AG10803 (cell line): ENCODE data around the gene LDLRAD4.

ENCODE experiments used
- DNase-seq: peaks from one replicate; pipeline ENCODE4 v3.0.0; 2010; ENCODE audit warnings: low read depth
- H3K4me3 ChIP-seq: 2 replicates; pipeline ENCODE4 v1.5.1; 2011; ENCODE audit warnings: mild to moderate bottlenecking, low read length, control low read depth
- TF ChIP-seq, protein P1 (sequence below): conservative IDR thresholded peaks from 2 replicates; pipeline ENCODE4 v1.5.1; 2011; ENCODE audit warnings: mild to moderate bottlenecking, low read length, control low read depth, inconsistent platforms

The LDLRAD4 gene

DNA sequence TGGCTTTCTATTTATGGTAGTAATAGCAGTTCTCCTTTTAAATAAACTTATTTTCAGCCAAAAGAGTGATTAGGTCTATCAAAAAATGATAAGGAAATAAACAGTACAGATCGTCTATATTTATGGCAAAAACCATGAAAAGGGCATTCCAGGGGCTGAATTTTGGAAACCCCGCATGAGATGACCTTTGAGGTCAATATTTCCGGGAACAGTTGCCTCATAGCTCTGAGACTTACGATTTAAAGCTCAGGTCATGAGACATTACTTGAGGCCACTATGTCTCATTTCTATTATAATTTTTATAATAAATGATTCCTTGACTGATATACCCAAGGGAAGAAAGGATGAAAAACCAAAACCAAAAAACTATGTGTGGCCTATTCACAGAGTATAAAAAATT lies 101.1 kb downstream of the LDLRAD4 start:
- TF ChIP-seq, protein P1, sequence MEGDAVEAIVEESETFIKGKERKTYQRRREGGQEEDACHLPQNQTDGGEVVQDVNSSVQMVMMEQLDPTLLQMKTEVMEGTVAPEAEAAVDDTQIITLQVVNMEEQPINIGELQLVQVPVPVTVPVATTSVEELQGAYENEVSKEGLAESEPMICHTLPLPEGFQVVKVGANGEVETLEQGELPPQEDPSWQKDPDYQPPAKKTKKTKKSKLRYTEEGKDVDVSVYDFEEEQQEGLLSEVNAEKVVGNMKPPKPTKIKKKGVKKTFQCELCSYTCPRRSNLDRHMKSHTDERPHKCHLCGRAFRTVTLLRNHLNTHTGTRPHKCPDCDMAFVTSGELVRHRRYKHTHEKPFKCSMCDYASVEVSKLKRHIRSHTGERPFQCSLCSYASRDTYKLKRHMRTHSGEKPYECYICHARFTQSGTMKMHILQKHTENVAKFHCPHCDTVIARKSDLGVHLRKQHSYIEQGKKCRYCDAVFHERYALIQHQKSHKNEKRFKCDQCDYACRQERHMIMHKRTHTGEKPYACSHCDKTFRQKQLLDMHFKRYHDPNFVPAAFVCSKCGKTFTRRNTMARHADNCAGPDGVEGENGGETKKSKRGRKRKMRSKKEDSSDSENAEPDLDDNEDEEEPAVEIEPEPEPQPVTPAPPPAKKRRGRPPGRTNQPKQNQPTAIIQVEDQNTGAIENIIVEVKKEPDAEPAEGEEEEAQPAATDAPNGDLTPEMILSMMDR: no peak
- no peak for DNase-seq
- H3K4me3 ChIP-seq: no peak overlapping the region

DNA sequence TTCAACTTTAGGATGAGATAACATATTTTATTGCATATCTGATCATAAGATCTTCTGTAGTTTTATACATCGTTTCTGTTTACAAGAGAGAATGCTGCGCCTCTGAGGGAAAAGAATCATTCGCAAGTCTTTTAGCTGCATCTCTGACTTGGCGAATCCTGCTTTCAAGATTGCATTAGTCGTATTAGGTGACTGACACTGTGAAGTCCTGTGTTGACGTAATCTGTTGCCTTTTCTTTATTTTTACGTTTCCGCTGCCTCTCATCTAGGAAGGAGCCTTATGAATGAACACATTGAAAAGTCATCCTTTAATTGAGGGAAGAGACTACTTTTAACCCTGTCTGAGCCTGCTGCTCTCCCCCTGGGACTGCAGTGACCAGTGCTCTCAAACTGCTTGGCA lies 101.5 kb downstream of the LDLRAD4 start:
- no peak for DNase-seq
- no peak overlapping the region for H3K4me3 ChIP-seq
- TF ChIP-seq, protein P1: no peak

DNA sequence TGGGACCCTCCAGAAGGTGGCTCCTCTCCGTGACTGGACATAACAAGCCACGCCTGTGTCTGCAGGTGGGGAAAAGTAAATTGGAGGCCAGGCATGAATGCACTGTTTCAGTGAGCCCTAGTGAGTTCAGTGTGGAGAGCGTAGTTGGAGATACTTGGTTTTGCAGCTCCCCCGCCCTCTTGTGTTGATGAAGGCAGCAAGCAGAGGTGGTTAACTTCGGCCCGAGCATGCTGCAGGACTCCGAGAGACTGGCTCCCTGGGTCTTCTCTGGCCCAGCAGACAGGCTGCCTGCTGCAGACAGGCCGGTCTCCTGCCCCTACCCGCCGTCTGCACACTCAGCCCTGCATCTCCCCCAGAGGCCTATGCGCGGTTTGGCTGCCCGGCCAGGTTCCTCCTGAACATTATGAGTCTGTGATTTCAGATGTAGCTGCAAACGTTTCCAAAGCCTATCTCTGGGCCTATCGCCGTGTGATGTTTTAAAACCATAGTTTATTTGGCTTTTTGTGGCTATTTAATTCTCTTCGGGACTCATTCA lies 102.4 kb downstream of the LDLRAD4 start:
- DNase-seq: no peak
- TF ChIP-seq, protein P1: no peak

DNA sequence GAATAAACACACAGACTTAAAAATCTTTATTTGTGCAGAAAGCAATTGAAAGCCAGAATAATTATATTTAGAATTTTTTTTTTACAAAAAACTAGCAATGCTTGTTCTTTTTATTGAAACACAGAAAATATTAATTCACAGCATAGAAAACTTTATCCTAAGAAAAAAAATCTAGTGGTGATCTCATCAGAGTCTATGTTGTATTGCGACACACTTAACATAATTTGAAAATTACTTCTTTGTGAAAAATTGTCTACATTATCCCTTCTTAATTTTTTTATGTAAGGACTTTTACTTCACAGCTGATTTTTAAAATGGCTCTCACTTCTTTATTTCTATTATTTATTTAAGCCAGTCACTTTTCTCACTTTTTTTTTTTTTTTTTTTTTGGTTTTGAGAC lies 103.4 kb downstream of the LDLRAD4 start:
- no peak overlapping the region for H3K4me3 ChIP-seq
- no peak for DNase-seq
- TF ChIP-seq, protein P1: no peak

More for the DNA sequence above, 102.4 kb downstream of the LDLRAD4 start:
- H3K4me3 ChIP-seq: no peak overlapping the region

DNA sequence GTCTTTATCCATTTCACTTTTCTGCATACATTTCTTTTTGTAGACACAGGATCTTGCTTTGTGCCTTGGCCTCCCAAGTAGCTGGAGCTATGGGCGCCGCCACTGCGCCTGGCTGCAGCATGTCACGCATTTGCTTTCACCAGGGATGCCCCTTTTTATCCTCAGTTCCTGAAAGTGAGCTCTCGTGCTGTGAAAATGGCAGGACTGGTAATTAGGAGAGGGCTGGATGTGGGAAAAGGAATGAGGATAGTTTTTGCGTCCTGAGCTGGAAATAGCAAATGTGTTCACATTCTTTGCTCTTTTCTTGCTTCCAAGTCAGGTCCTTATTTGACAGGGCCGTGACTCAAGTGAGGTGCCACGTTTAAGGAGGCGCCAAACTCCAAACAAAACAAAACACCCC lies 104.6 kb downstream of the LDLRAD4 start:
- H3K4me3 ChIP-seq: no peak overlapping the region
- DNase-seq: no peak
- TF ChIP-seq, protein P1: no peak

DNA sequence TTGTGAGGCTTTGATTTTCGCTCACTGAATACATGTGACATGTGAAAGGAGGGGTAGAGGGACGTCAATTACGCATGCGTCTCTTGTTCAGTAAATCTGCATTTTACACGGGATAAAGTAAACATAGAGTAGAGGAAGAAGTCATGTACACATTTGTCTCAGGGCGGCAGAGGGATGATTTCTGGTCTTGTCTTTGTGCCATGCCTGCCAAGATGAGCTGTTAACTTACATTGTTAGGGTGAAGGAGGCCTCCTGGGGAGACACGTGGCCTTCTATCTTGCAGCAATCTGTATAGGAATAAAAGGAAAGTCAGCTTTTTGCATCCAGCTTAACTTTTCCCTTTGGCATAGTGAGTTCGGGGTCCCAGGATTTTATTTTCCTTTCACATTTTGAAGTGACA lies 106.3 kb downstream of the LDLRAD4 start:
- H3K4me3 ChIP-seq: no peak overlapping the region
- DNase-seq: no peak
- TF ChIP-seq, protein P1: no peak

DNA sequence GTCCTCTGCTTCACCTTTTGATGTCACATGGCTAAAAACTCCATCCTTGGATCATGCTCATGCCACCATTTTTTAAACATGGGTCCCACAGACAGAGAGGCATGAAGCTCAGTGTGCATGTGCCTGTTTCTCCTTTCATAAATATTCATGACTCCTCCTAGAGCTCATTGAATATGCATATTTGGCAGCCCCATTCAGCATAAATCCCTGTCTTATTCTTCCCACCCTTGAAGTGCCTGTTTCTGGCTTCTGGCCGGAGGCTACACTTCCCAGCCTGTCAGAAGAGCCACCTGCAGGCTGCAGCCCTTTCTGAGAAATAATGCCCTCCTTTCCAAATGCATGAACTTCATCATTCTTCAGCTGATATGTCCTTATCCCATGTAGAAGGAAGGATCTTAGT lies 109.7 kb downstream of the LDLRAD4 start:
- H3K4me3 ChIP-seq: no peak overlapping the region
- DNase-seq: no peak
- TF ChIP-seq, protein P1: no peak
